ENCODE results near the gene PTPRH. TPM values are rescaled to one million over a fixed set of nuclear protein-coding genes. Genes with fewer than 3 reads are reported as not detected.
"Not testable (repeated sequence)": the region's sequence is repeated elsewhere in the genome, so short reads cannot be mapped to it uniquely, and the experiment has no call there.

The PTPRH gene
- total RNA-seq, 1 donor from 2014 or later = 1.8 TPM

GRCh38 chr19:55161571-55162322 lies 47.6 kb downstream of the PTPRH start:
- DNase-seq (ENCODE audit: extremely low read depth, low read depth, low spot score) = no peak

GRCh38 chr19:55160986-55161365 lies 48.3 kb downstream of the PTPRH start:
- no peak for DNase-seq (ENCODE audit: extremely low read depth, low read depth, low spot score)

GRCh38 chr19:55160128-55160985 lies 48.9 kb downstream of the PTPRH start:
- DNase-seq (ENCODE audit: extremely low read depth, low read depth, low spot score) = no peak

GRCh38 chr19:55158848-55159749 lies 50.2 kb downstream of the PTPRH start:
- no peak for DNase-seq (ENCODE audit: extremely low read depth, low read depth, low spot score)

GRCh38 chr19:55158423-55158822 lies 50.9 kb downstream of the PTPRH start:
- DNase-seq (ENCODE audit: extremely low read depth, low read depth, low spot score) = no peak

GRCh38 chr19:55157064-55157908 lies 52.0 kb downstream of the PTPRH start, which contains the start of gene TNNI3:
Gene TNNI3 (minus strand): TSS chr19:55157732. CDS start chr19:55157589, 143 bp downstream.
- no peak for DNase-seq (ENCODE audit: extremely low read depth, low read depth, low spot score)

- DNase-seq (ENCODE audit: extremely low read depth, low read depth, low spot score) = no peak
These were observed 52.9 kb downstream of the PTPRH start for GRCh38 chr19:55156202-55157063.

GRCh38 chr19:55155784-55156183 lies 53.5 kb downstream of the PTPRH start:
- not testable (repeated sequence) for DNase-seq (ENCODE audit: extremely low read depth, low read depth, low spot score)

GRCh38 chr19:55153652-55154264 lies 55.5 kb downstream of the PTPRH start:
- DNase-seq (ENCODE audit: extremely low read depth, low read depth, low spot score) = no peak

GRCh38 chr19:55152017-55152416 lies 57.3 kb downstream of the PTPRH start:
- DNase-seq (ENCODE audit: extremely low read depth, low read depth, low spot score) = no peak

- no peak for DNase-seq (ENCODE audit: extremely low read depth, low read depth, low spot score)
These were observed 60.0 kb downstream of the PTPRH start, which contains the start of gene TNNT1 for GRCh38 chr19:55149078-55150003. Gene TNNT1 (minus strand): TSS chr19:55149206. CDS start chr19:55147157, 2,049 bp downstream.

- no peak for DNase-seq (ENCODE audit: extremely low read depth, low read depth, low spot score)
These were observed 61.6 kb downstream of the PTPRH start for GRCh38 chr19:55147545-55148251.

- no peak for DNase-seq (ENCODE audit: extremely low read depth, low read depth, low spot score)
These were observed 62.5 kb downstream of the PTPRH start for GRCh38 chr19:55146705-55147273.

GRCh38 chr19:55146078-55146704 lies 63.1 kb downstream of the PTPRH start:
- no peak for DNase-seq (ENCODE audit: extremely low read depth, low read depth, low spot score)

GRCh38 chr19:55145232-55145631 lies 64.1 kb downstream of the PTPRH start:
- DNase-seq (ENCODE audit: extremely low read depth, low read depth, low spot score) = no peak

- no peak for DNase-seq (ENCODE audit: extremely low read depth, low read depth, low spot score)
These were observed 67.6 kb downstream of the PTPRH start for GRCh38 chr19:55141696-55142095.

Data from glomerular endothelial cell (primary cell).